GM18519 (cell line): Measurements from ENCODE around the gene SPDYE3.
A peak's percentile ranks its signal among the peaks of the same experiment; 100 is the strongest.
"Not testable (repeated sequence)": the region's sequence is repeated elsewhere in the genome, so short reads cannot be mapped to it uniquely, and the experiment has no call there.

Experiments
- ATAC-seq: cut with Tn5 transposase; IDR thresholded peaks from one replicate; pipeline ENCODE4 v1.9.1; 2021; ENCODE audit warnings: mild to moderate bottlenecking, moderate library complexity; ENCODE audit not compliant: unreplicated experiment, low FRiP score

The SPDYE3 gene

GRCh38 chr7:100307402-100307801 lies at the start of gene SPDYE3:
Gene SPDYE3, plus strand, starts transcription at chr7:100307702. Its CDS starts 184 bp downstream, at chr7:100307886.
- not testable (repeated sequence) for ATAC-seq

GRCh38 chr7:100259984-100260383 lies 47.5 kb upstream of the SPDYE3 start:
- not testable (repeated sequence) for ATAC-seq

GRCh38 chr7:100262896-100263295 lies 44.6 kb upstream of the SPDYE3 start:
- ATAC-seq, result not testable (repeated sequence)

- ATAC-seq, result not testable (repeated sequence)
Observed at GRCh38 chr7:100264223-100264622, 43.3 kb upstream of the SPDYE3 start.

GRCh38 chr7:100264669-100265165 lies 42.8 kb upstream of the SPDYE3 start:
- ATAC-seq, result not testable (repeated sequence)

- not testable (repeated sequence) for ATAC-seq
Observed at GRCh38 chr7:100265851-100266250, 41.7 kb upstream of the SPDYE3 start.

- no peak for ATAC-seq
Observed at GRCh38 chr7:100266576-100267354, 40.7 kb upstream of the SPDYE3 start.

- ATAC-seq, result no peak
Observed at GRCh38 chr7:100267648-100268047, 39.9 kb upstream of the SPDYE3 start.

- ATAC-seq, result not testable (repeated sequence)
Observed at GRCh38 chr7:100268882-100269281, 38.6 kb upstream of the SPDYE3 start.

- ATAC-seq, result not testable (repeated sequence)
Observed at GRCh38 chr7:100269306-100270045, 38.0 kb upstream of the SPDYE3 start.

- not testable (repeated sequence) for ATAC-seq
Observed at GRCh38 chr7:100270046-100270918, 37.2 kb upstream of the SPDYE3 start.

GRCh38 chr7:100270941-100271593 lies 36.4 kb upstream of the SPDYE3 start:
- ATAC-seq, result not testable (repeated sequence)

GRCh38 chr7:100271716-100272537 lies 35.6 kb upstream of the SPDYE3 start:
- ATAC-seq, result peak; percentile 86

- ATAC-seq, result not testable (repeated sequence)
Observed at GRCh38 chr7:100272538-100272902, 35.0 kb upstream of the SPDYE3 start.

GRCh38 chr7:100275120-100275519 lies 32.4 kb upstream of the SPDYE3 start:
- no peak for ATAC-seq

GRCh38 chr7:100276126-100276525 lies 31.4 kb upstream of the SPDYE3 start:
- not testable (repeated sequence) for ATAC-seq

GRCh38 chr7:100282069-100282608 lies 25.4 kb upstream of the SPDYE3 start:
- ATAC-seq, result not testable (repeated sequence)

GRCh38 chr7:100283147-100283546 lies 24.4 kb upstream of the SPDYE3 start:
- not testable (repeated sequence) for ATAC-seq
